ENCODE results near the gene INPP5A.

GRCh38 chr10:132712291-132712690 is 174.7 kb downstream of the INPP5A start:
- TF ChIP-seq POLR2A (IDR thresholded peaks at IDR 0.05; ENCODE audit: low read depth, low read length) (no peak), POLR2AphosphoS5 (IDR thresholded peaks at IDR 0.05; ENCODE audit: low read depth, low read length) (no peak), TAF1 (IDR thresholded peaks at IDR 0.05; ENCODE audit: low read depth, low read length) (no peak), SPI1 (IDR thresholded peaks at IDR 0.05; ENCODE audit: low read depth, low read length) (no peak), PAX5 (IDR thresholded peaks at IDR 0.05; ENCODE audit: insufficient read depth, low read length, severe bottlenecking) (no peak), POU2F2 (IDR thresholded peaks at IDR 0.05; ENCODE audit: low read depth, low read length) (no peak)
